GM23338 (cell line): Measurements from ENCODE around the gene MEOX2. TPM values are rescaled to one million over a fixed set of nuclear protein-coding genes. Genes with fewer than 3 reads are reported as not detected.
A peak's percentile ranks its signal among the peaks of the same experiment; 100 is the strongest.

Experiments
- ATAC-seq: fragments of 200-7000 bp; cut with Tn5 transposase; 3 replicates; pipeline ENCODE4 v1.9.1; 2020
- DNase-seq: peaks from one replicate; pipeline ENCODE4 v3.0.0-alpha.2; 2015; ENCODE audit warnings: low spot score
- H2AFZ ChIP-seq: fragments of 200-600 bp; sonication (generic); 2 replicates; pipeline ENCODE4 v1.8.0; 2016; ENCODE audit warnings: antibody characterized with exemption, mild to moderate bottlenecking, moderate library complexity
- H3F3A ChIP-seq: fragments of 200-600 bp; sonication (generic); replicated peaks from 2 replicates; pipeline ENCODE4 v1.8.0; 2017; ENCODE audit warnings: antibody characterized with exemption, mixed run types, low read depth
- H3K27ac ChIP-seq: fragments of 200-600 bp; sonication (generic); 2 replicates; pipeline ENCODE4 v1.6.1; 2016; ENCODE audit warnings: low read depth
- H3K27me3 ChIP-seq: fragments of 200-600 bp; sonication (generic); 2 replicates; pipeline ENCODE4 v1.8.0; 2016; ENCODE audit warnings: mild to moderate bottlenecking, mixed run types, moderate library complexity; ENCODE audit not compliant: insufficient read depth
- H3K36me3 ChIP-seq: fragments of 200-600 bp; sonication (generic); 2 replicates; pipeline ENCODE4 v1.8.0; 2016; ENCODE audit warnings: mild to moderate bottlenecking; ENCODE audit not compliant: insufficient read depth
- H3K4me1 ChIP-seq: fragments of 200-600 bp; sonication (generic); 2 replicates; pipeline ENCODE4 v1.8.0; 2016; ENCODE audit warnings: mild to moderate bottlenecking, moderate library complexity; ENCODE audit not compliant: insufficient read depth
- H3K4me2 ChIP-seq: fragments of 200-600 bp; sonication (generic); 2 replicates; pipeline ENCODE4 v1.7.1; 2017; ENCODE audit warnings: mixed run types
- H3K4me3 ChIP-seq: fragments of 200-600 bp; sonication (generic); 2 replicates; pipeline ENCODE4 v1.6.1; 2016; ENCODE audit warnings: mixed run types
- H3K79me2 ChIP-seq: fragments of 200-600 bp; sonication (generic); replicated peaks from 2 replicates; pipeline ENCODE4 v1.8.0; 2017; ENCODE audit warnings: mild to moderate bottlenecking; ENCODE audit not compliant: insufficient read depth
- H3K9me2 ChIP-seq: fragments of 200-600 bp; sonication (generic); 2 replicates; pipeline ENCODE4 v1.8.0; 2017; ENCODE audit not compliant: insufficient read depth
- H4K20me1 ChIP-seq: fragments of 200-600 bp; sonication (generic); replicated peaks from 2 replicates; pipeline ENCODE4 v1.8.0; 2017; ENCODE audit warnings: mild to moderate bottlenecking; ENCODE audit not compliant: insufficient read depth
- H3K27ac Mint-ChIP-seq: 2 replicates; pipeline ENCODE4 v1.8.0; 2020; ENCODE audit warnings: inconsistent platforms, mild to moderate bottlenecking, moderate library complexity, mixed read lengths
- H3K27me3 Mint-ChIP-seq: 3 replicates; pipeline ENCODE4 v1.8.0; 2022; ENCODE audit warnings: low read depth, mild to moderate bottlenecking, moderate library complexity, mixed read lengths, inconsistent platforms; ENCODE audit not compliant: insufficient read depth, poor library complexity
- H3K36me3 Mint-ChIP-seq: 3 replicates; pipeline ENCODE4 v1.8.0; 2021; ENCODE audit warnings: low read depth, mild to moderate bottlenecking, inconsistent platforms, moderate library complexity, mixed read lengths
- H3K4me1 Mint-ChIP-seq: 3 replicates; pipeline ENCODE4 v1.8.0; 2020; ENCODE audit warnings: mild to moderate bottlenecking, inconsistent platforms, mixed read lengths
- H3K4me3 Mint-ChIP-seq: 3 replicates; pipeline ENCODE4 v1.8.0; 2021; ENCODE audit warnings: moderate library complexity, mild to moderate bottlenecking, inconsistent platforms, mixed read lengths
- H3K9me3 Mint-ChIP-seq: 3 replicates; pipeline ENCODE4 v1.8.0; 2020; ENCODE audit warnings: moderate library complexity, mild to moderate bottlenecking, inconsistent platforms, mixed read lengths
- CREB1 ChIP-seq: fragments of 250-450 bp; sonication (Bioruptor Pico); IDR thresholded peaks from 2 replicates; pipeline ENCODE4 v1.5.0; 2020; ENCODE audit warnings: low read depth, mild to moderate bottlenecking, moderate library complexity
- CTCF ChIP-seq, 2 experiments: fragments of 200-600 bp in 1 of 2; sonication (generic) in 1 of 2; conservative IDR thresholded peaks; 2 replicates each; pipeline versions ENCODE4 v1.5.1 to v1.6.1; 2016 to 2017; ENCODE audit warnings: antibody characterized with exemption in 2 of 2, low read depth in 2 of 2, mild to moderate bottlenecking in 2 of 2, moderate library complexity in 1 of 2
- ETS1 ChIP-seq: IDR thresholded peaks from 2 replicates; pipeline ENCODE4 v1.6.1; 2016; ENCODE audit warnings: antibody characterized with exemption
- EZH2 ChIP-seq: fragments of 200-600 bp; sonication (generic); IDR thresholded peaks from one replicate; pipeline ENCODE4 v1.8.0; 2017; ENCODE audit warnings: antibody characterized with exemption, mild to moderate bottlenecking, low read depth; ENCODE audit not compliant: unreplicated experiment
- EZH2phosphoT487 ChIP-seq: fragments of 200-600 bp; sonication (generic); IDR thresholded peaks from one replicate; pipeline ENCODE4 v1.8.1; 2018; ENCODE audit warnings: antibody characterized with exemption; ENCODE audit not compliant: unreplicated experiment
- JUNB ChIP-seq: IDR thresholded peaks from one replicate; pipeline ENCODE4 v1.6.1; 2016; ENCODE audit warnings: antibody characterized with exemption; ENCODE audit not compliant: unreplicated experiment
- NANOG ChIP-seq: IDR thresholded peaks from 2 replicates; pipeline ENCODE4 v1.6.1; 2016; ENCODE audit warnings: antibody characterized with exemption, borderline replicate concordance
- POLR2AphosphoS5 ChIP-seq: IDR thresholded peaks from 2 replicates; pipeline ENCODE4 v1.6.1; 2016; ENCODE audit warnings: antibody characterized with exemption, low read depth
- REST ChIP-seq: IDR thresholded peaks from one replicate; pipeline ENCODE4 v1.6.1; 2018; ENCODE audit warnings: antibody characterized with exemption; ENCODE audit not compliant: unreplicated experiment
- STAT1 ChIP-seq: IDR thresholded peaks from one replicate; pipeline ENCODE4 v1.6.1; 2016; ENCODE audit warnings: antibody characterized with exemption; ENCODE audit not compliant: unreplicated experiment
- ZNF114 ChIP-seq: fragments of 250-450 bp; sonication (Bioruptor Pico); IDR thresholded peaks from 2 replicates; pipeline ENCODE4 v1.5.0; 2020; ENCODE audit warnings: mild to moderate bottlenecking, moderate library complexity
- ZNF331 ChIP-seq: fragments of 250-450 bp; sonication (Bioruptor Pico); IDR thresholded peaks from 2 replicates; pipeline ENCODE4 v1.5.0; 2020; ENCODE audit warnings: low read depth, mild to moderate bottlenecking, moderate library complexity
- polyA plus RNA-seq: library from polyadenylated mRNA; unstranded; fragments of >200 nt; fragmentation: Nextera tagmentation; extraction: Ambion mirVana; gene quantifications from 2 replicates; pipeline ENCODE4 v1.2.1, GENCODE V29; 2016
- total RNA-seq: library from RNA; depleted of rRNA; stranded (reverse); fragments of >200 nt; shearing (Covaris generic); gene quantifications from 2 replicates; pipeline ENCODE4 v1.2.3, GENCODE V29; 2014

Gene MEOX2
- total and polyA plus RNA-seq, 2 experiments from 2014 or later: 0.50 to 1.2 TPM

GRCh38 chr7:15618275-15618674, 68.2 kb downstream of the MEOX2 start (continued):
- TF ChIP-seq REST (no peak), ZNF331 (CRISPR knock-in tag) (no peak), CREB1 (CRISPR knock-in tag) (no peak), CTCF (conservative IDR thresholded peaks at IDR 0.05; ENCODE audit: low read depth in 2 of 2) (no peak)

GRCh38 chr7:15612205-15612604, 74.3 kb downstream of the MEOX2 start:
- no peaks in the 10 kb centered on the region for H3F3A ChIP-seq
- H3K4me1 Mint-ChIP-seq: peaks cover 5% of the 10 kb centered on the region; the same call in 2 of the 3 replicates
- H3K4me2 ChIP-seq: no peak overlapping the region
- H3K9me3 Mint-ChIP-seq: no peaks in the 10 kb centered on the region
- no peaks in the 10 kb centered on the region for H3K9me2 ChIP-seq
- no peaks in the 10 kb centered on the region for H3K36me3 Mint-ChIP-seq
- H3K27ac ChIP-seq: no peak overlapping the region
- H3K27me3 Mint-ChIP-seq: peaks cover 3% of the 10 kb centered on the region
- no peak for DNase-seq
- 0 out of 2 replicates have a peak overlapping the region, but pooled peaks have one; percentile 11 for H2AFZ ChIP-seq
- H4K20me1 ChIP-seq: no peaks in the 10 kb centered on the region
- H3K79me2 ChIP-seq: no peaks in the 10 kb centered on the region
- no peak overlapping the region for H3K4me3 ChIP-seq
- no peak for ATAC-seq
- H3K27ac Mint-ChIP-seq: no peak overlapping the region
- no peaks in the 10 kb centered on the region for H3K27me3 ChIP-seq
- peaks cover 9% of the 10 kb centered on the region; the same call in 1 of the 2 replicates for H3K4me1 ChIP-seq
- no peak overlapping the region for H3K4me3 Mint-ChIP-seq
- H3K36me3 ChIP-seq: no peaks in the 10 kb centered on the region
- no peak for TF ChIP-seq REST
- TF ChIP-seq ZNF114 (CRISPR knock-in tag): no peak
- TF ChIP-seq ZNF331 (CRISPR knock-in tag): no peak
- TF ChIP-seq NANOG: no peak
- no peak for TF ChIP-seq EZH2
- TF ChIP-seq STAT1: no peak
- TF ChIP-seq JUNB: no peak
- TF ChIP-seq CTCF (conservative IDR thresholded peaks at IDR 0.05; ENCODE audit: low read depth in 2 of 2): no peak
- TF ChIP-seq EZH2phosphoT487: no peak
- no peak for TF ChIP-seq ETS1
- TF ChIP-seq POLR2AphosphoS5: no peak
